GM21529 (cell line): ENCODE results near the gene XRCC5.
"Not testable (repeated sequence)": the region's sequence is repeated elsewhere in the genome, so short reads cannot be mapped to it uniquely, and the experiment has no call there.

Experiments
- ATAC-seq: cut with Tn5 transposase; IDR thresholded peaks from one replicate; pipeline ENCODE4 v1.9.1; 2021; ENCODE audit not compliant: unreplicated experiment

The XRCC5 gene

GRCh38 chr2:216192181-216192580 lies 83.0 kb downstream of the XRCC5 start:
- no peak for ATAC-seq

- ATAC-seq, result no peak
These were observed 83.8 kb downstream of the XRCC5 start for GRCh38 chr2:216192931-216193330.

DNA sequence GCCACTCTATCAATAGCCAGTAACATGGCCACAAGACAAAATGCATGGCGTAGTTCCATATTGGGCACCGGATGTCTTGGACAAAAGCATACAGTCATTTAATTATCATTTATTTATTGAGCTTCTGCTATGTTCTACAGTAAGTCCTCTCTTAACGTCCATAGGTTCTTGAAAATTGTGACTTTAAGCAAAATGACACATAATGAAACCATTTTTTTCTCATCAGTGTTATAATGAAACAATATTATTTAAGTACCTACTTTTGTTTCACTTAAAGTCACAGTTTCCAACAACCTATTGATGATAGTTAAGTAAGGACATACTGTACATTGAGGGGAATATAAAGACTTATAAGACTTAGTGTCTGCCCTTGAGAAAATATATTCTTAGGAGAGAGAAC lies 84.9 kb downstream of the XRCC5 start:
- no peak for ATAC-seq

- no peak for ATAC-seq
These were observed 85.4 kb downstream of the XRCC5 start for GRCh38 chr2:216194561-216194960.

GRCh38 chr2:216195565-216196029 lies 86.4 kb downstream of the XRCC5 start:
- ATAC-seq, result no peak

GRCh38 chr2:216201692-216202306 lies 92.7 kb downstream of the XRCC5 start:
- no peak for ATAC-seq

GRCh38 chr2:216202626-216203250 lies 93.6 kb downstream of the XRCC5 start:
- no peak for ATAC-seq

DNA sequence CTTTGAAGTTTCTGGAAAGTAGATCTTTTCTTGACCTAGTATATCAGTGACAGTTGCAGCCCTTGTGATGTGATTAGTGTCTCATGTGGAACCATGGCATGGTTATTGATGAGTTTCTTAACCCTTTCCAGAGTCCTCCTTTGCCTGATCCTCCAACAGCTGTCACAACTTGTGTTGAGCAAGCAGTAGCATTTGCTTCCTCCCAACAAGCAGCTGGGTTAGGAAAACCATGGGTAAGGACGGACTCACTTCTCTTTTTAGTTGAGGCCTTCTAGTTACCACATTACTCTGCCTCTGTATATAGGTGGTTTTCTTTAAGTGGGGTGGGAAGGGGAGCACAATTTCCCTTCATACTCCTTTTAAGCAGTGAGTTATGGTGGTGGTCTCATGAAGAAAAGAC lies 96.3 kb downstream of the XRCC5 start:
- peak; percentile 13 for ATAC-seq

GRCh38 chr2:216206041-216206703 lies 97.0 kb downstream of the XRCC5 start:
- peak; percentile 81 for ATAC-seq

- peak; percentile 44 for ATAC-seq
These were observed 97.7 kb downstream of the XRCC5 start for GRCh38 chr2:216206821-216207220.

- not testable (repeated sequence) for ATAC-seq
These were observed 99.5 kb downstream of the XRCC5 start for GRCh38 chr2:216208661-216209060.

- ATAC-seq, result no peak
These were observed 101.8 kb downstream of the XRCC5 start for GRCh38 chr2:216210701-216211540.

- ATAC-seq, result no peak
These were observed 102.5 kb downstream of the XRCC5 start for GRCh38 chr2:216211614-216212145.

GRCh38 chr2:216214768-216215167 lies 105.6 kb downstream of the XRCC5 start:
- ATAC-seq, result no peak

- ATAC-seq, result peak; percentile 55
These were observed 106.7 kb downstream of the XRCC5 start for GRCh38 chr2:216215658-216216390.

- ATAC-seq, result no peak
These were observed 108.1 kb downstream of the XRCC5 start for GRCh38 chr2:216216951-216217903.

DNA sequence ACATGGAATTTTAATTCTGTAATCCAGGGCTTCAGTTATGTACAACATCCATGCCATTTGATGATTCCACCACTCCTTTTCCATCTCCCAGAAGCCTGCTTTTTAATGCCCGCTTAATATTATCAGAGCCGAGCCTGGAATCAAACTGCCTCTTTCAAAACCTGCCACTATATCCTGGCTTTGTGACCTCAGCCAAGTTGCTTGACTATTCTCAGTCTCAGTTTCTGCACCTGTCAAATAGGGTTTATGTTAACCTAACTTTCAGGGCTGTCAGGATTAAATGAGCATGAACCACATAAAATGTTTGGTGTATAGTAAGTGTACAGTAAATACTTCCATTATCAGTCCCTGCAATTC lies 108.7 kb downstream of the XRCC5 start:
- ATAC-seq, result peak; percentile 54

DNA sequence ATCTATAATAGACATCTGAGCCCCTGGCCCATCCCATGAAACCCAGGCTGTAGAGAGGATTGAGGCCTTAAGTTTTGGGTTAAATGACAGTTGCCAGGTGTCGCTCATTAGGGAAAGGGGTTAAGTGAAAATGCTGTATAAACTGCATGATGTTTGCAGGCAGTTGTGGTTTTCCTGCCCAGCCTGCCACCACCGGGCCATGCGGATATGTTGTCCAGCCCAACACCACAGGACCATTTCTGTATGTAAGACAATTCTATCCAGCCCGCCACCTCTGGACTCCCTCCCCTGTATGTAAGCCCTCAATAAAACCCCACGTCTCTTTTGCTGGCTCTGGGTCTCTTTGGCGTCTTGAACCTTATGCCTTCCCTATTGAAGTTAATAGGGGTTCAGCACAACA lies 110.7 kb downstream of the XRCC5 start:
- no peak for ATAC-seq

- ATAC-seq, result no peak
These were observed 111.8 kb downstream of the XRCC5 start for GRCh38 chr2:216220976-216221375.
